ENCODE measurements around the gene ADAMTSL4. TPM values are rescaled to one million over a fixed set of nuclear protein-coding genes. Genes with fewer than 3 reads are reported as not detected.

The ADAMTSL4 gene
- total and polyA plus RNA-seq, 2 donors (not counting 3 experiments of a cell fraction or from before 2014, with no cell fraction given): 0.73 to 1.0 TPM

DNA sequence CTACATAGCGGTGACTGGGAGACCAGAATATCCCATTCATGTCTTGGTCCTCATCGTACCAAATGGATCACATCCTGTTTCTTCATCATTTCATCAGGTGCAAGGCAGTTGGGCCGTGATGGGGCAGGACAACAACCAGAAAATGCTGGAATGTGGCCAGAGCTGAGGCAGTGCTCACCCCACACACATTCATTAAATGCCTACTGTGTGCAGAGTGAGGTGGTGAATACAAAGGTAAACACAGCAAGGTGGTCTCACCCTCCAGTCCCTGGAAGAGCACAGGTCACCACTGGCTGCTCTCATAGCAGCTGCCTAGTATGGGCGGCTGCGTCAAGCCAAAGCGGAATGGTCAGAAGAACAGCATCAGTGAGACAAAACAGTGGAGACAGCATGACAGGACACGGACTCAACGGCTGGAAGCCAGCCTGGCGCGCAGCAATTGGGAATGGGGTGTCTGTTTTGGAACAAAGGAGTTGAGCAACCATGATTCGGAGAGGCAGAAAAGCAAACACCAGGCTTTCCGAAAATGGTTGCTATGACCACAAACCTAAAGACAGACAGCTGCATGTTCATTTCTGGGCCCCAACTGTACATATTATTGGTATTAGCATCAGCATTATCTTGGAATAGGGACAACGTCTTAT lies 5.6 kb upstream of the ADAMTSL4 start:
- no TSS peak for BruUV-seq (replicated peaks)
- Histone ChIP-seq H3K9me3 (replicated peaks; ENCODE audit: control insufficient read depth, insufficient read depth, low read length) (no peaks in the 10 kb centered on the region), H4K20me1 (replicated peaks; ENCODE audit: control insufficient read depth, extremely low read depth, insufficient read depth, low read length) (no peaks in the 10 kb centered on the region), H3K4me1 (ENCODE audit: control insufficient read depth, extremely low read depth, insufficient read depth, low read length) (peaks cover 4% of the 10 kb centered on the region), H3K9me1 (replicated peaks; ENCODE audit: control insufficient read depth, extremely low read depth, insufficient read depth, low read length) (no peaks in the 10 kb centered on the region), H3K4me2 (ENCODE audit: insufficient read depth, low read length) (no peak overlapping the region), H3K27me3 (ENCODE audit: control insufficient read depth in 2 of 2, insufficient read depth in 2 of 2, low read length in 2 of 2) (peaks cover 2 to 3% of the 10 kb centered on the region in 2 experiments), H3K4me3 (replicated peaks in 1 of 3; ENCODE audit: insufficient read depth in 1 of 3, low read depth in 1 of 3, low read length in 3 of 3) (no peak overlapping the region), H3K9ac (replicated peaks; ENCODE audit: extremely low read depth, insufficient read depth, low read length) (no peak overlapping the region), H2AFZ (ENCODE audit: low read depth, low read length) (no peak overlapping the region), H3K27ac (ENCODE audit: insufficient read depth, low read depth, low read length) (no peak overlapping the region), H3K36me3 (ENCODE audit: control insufficient read depth in 2 of 2, extremely low read depth in 1 of 2, insufficient read depth in 2 of 2, low read length in 2 of 2) (no peaks in the 10 kb centered on the region), H3K79me2 (ENCODE audit: control insufficient read depth, insufficient read depth, low read length) (no peaks in the 10 kb centered on the region)
- ChIA-PET CTCF (interaction anchor here (0.8 to 6.7 kb wide), 4 partner anchors 11 to 16 kb away, joined by 3 to 55 read pairs (median 3); no protein-coding TSS in a partner anchor), POLR2A (no interaction called here)
- DNase-seq (ENCODE audit: low read depth, low spot score) (no peak), FAIRE-seq (no peak)
- dilution Hi-C loops (cut with MboI; ENCODE audit: extremely low pct_ligation_motif_present, low sequenced_read_pairs): no loop called here
- intact Hi-C loops (cut with micrococcal nuclease): no loop called here
- TF ChIP-seq GATA2 (IDR thresholded peaks at IDR 0.05; ENCODE audit: insufficient read depth, insufficient read length, low read depth, low read length): no peak
- no peak for TF ChIP-seq MYC (IDR thresholded peaks at IDR 0.05; ENCODE audit: low read depth, low read length)
- TF ChIP-seq POLR2A (IDR thresholded peaks at IDR 0.05; ENCODE audit: low read depth, low read length): no peak
- TF ChIP-seq, protein P1, sequence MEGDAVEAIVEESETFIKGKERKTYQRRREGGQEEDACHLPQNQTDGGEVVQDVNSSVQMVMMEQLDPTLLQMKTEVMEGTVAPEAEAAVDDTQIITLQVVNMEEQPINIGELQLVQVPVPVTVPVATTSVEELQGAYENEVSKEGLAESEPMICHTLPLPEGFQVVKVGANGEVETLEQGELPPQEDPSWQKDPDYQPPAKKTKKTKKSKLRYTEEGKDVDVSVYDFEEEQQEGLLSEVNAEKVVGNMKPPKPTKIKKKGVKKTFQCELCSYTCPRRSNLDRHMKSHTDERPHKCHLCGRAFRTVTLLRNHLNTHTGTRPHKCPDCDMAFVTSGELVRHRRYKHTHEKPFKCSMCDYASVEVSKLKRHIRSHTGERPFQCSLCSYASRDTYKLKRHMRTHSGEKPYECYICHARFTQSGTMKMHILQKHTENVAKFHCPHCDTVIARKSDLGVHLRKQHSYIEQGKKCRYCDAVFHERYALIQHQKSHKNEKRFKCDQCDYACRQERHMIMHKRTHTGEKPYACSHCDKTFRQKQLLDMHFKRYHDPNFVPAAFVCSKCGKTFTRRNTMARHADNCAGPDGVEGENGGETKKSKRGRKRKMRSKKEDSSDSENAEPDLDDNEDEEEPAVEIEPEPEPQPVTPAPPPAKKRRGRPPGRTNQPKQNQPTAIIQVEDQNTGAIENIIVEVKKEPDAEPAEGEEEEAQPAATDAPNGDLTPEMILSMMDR (IDR thresholded peaks at IDR 0.05; ENCODE audit: extremely low read depth in 1 of 2, insufficient read depth in 1 of 2, low read depth in 1 of 2, low read length in 2 of 2): no peak
- TF ChIP-seq, protein P2, sequence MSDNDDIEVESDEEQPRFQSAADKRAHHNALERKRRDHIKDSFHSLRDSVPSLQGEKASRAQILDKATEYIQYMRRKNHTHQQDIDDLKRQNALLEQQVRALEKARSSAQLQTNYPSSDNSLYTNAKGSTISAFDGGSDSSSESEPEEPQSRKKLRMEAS (IDR thresholded peaks at IDR 0.05; ENCODE audit: insufficient read depth, insufficient read length): no peak
- no peak for TF ChIP-seq POLR2AphosphoS5 (IDR thresholded peaks at IDR 0.05; ENCODE audit: insufficient read depth, low read depth, low read length)
- TF ChIP-seq FOS (IDR thresholded peaks at IDR 0.05; ENCODE audit: borderline replicate concordance, insufficient read depth, low read length): no peak
